GM19023 (cell line): ENCODE results near the gene CLDN6.

Experiments used
- ATAC-seq: cut with Tn5 transposase; IDR thresholded peaks from one replicate; pipeline ENCODE4 v1.9.1; 2021; ENCODE audit warnings: mild to moderate bottlenecking, moderate library complexity; ENCODE audit not compliant: unreplicated experiment

The CLDN6 gene

GRCh38 chr16:2992383-2993081 lies 25.5 kb downstream of the CLDN6 start:
- ATAC-seq, result no peak

- ATAC-seq, result no peak
Observed at GRCh38 chr16:2991566-2992261, 26.3 kb downstream of the CLDN6 start.

- no peak for ATAC-seq
Observed at GRCh38 chr16:2990891-2991290, 27.1 kb downstream of the CLDN6 start.

GRCh38 chr16:2988590-2989099 lies 29.3 kb downstream of the CLDN6 start:
- no peak for ATAC-seq

DNA sequence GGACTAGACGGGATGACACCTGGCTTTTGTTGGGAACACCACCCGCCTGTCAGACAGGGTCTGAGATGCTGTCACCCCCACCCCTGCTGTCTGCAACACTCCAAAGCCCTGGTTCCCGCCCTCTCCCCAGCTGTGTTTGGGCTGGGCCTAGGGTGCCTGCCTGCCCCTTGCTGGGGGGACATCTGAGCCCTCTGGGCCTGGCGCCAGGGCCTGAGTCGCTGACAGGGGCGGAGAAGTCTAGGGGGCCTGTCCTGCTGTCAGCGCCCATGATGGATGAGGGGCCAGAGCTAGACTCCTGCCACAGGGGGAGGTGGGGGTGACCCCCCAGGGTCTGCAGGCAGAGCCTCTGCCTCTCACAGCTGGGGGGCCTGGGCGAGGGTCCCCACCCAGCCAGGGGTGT lies 30.1 kb downstream of the CLDN6 start:
- no peak for ATAC-seq

GRCh38 chr16:2987286-2987685 lies 30.7 kb downstream of the CLDN6 start:
- no peak for ATAC-seq

DNA sequence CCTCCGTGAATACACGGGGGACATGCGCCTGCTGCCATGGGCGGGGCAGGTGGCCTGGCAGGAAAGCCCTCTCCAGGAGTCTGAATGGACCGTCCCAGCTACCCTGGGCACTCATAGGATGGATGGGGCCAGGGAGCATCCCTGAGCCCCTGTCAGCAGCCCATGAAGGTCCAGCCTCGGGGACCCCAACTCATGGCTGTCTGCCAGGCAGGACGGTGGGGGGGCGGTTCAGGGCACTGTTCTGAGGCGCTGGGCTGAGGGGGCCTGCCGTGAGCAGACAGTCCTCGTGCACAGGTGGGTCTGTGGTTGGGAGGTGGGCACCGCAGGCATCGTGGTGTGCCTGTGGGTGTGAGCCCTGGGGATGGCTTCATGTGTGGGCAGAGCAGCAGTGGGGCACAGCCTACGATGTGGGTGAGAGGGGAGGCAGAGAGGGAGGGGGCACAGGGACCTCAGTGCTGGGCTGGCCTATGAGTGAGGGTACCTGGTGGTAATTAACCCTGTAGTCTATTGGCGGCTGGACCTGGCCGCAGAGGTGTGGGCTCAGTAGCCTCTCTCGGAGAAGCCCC lies 31.3 kb downstream of the CLDN6 start:
- ATAC-seq, result no peak

- ATAC-seq, result no peak
Observed at GRCh38 chr16:2985893-2986355, 32.1 kb downstream of the CLDN6 start.

GRCh38 chr16:2985462-2985861 lies 32.5 kb downstream of the CLDN6 start:
- no peak for ATAC-seq

DNA sequence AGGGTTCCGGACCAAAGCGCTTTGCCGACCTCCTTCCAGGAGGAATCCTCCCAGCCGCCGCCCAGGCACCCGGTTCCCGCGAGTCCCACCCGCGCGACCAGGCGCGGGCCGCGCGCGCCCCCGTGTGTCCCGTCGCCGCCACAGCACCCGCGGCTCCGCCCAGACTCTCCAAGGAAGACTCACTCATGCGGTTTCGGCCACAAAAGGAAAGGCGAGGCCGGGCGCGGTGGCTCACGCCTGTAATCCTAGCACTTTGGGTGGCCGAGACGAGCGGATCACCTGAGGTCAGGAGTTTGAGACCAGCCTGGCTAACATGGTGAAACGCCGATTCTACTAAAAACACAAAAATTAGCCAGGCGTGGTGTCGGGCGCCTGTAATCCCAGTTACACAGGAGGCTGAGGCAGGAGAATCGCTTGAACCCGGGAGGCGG lies 34.3 kb downstream of the CLDN6 start:
- ATAC-seq, result no peak

GRCh38 chr16:2982402-2982801 lies 35.6 kb downstream of the CLDN6 start:
- no peak for ATAC-seq

DNA sequence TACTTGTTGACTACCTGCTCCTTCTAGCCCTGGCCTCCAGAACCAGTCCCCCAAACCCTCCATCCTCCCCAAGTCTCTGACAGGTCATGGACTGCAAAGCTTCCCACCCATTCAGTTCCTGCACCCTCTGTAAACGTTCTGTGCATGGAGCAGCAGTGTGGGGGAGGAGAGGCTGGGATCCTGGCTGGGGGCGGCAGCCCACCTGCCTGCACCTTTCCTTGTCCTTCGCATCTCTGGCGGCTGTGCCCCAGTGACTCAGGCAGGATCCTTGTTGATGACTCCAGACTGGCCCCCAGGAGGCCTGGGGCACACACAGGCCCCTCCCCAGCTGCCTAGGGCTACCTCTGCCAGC lies 36.1 kb downstream of the CLDN6 start:
- no peak for ATAC-seq

- ATAC-seq, result no peak
Observed at GRCh38 chr16:2981177-2981898, 36.6 kb downstream of the CLDN6 start.

DNA sequence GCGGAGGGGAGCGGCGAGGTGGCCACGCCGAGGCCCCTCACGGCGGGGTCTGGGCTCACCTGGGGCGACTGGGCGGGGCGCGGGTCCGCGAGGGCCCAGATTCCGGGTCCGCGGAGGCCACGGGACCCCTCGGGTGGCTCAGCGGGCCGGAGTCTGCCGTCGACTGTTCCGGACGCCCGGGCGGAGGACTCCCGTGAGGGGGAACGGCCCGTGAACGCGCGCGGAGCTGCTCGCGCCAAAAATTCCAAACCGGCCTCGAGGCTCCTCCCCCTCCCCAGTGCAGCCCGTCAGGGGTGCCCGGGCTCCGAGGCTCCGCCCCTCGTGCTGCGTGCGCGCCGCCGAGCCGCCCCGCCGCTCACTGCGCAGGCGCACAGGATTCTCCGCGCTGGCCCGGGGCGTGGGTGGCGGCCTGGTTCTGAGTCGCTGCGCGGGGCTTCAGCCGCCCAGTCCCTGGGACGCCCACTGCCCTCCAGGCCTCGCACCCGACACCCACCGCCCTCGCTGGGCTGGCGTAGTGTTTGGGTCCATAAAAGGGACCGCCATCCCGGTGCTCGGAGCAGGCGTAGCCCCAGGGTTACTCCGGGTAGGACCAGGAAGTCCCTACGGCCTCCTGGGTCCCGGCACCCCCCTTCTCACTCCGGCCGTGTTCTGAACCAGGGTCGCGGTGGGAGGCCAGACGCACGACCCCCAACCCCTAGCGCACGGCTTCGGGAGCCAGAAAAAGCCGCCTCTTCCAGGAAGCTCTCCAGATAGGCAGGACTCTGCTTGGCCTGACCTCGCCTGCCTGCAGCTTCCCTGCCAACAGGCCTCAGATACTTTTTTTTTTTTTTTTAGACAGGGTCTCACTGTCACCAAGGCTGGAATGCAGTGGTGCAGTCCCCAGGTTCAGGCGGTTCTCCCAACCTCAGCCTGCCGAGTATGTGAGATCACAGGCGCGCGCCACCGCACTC lies 37.5 kb downstream of the CLDN6 start, which contains the start of gene PKMYT1:
Gene PKMYT1 (minus strand): TSS at position 220 of the 950 bp plus-strand sequence. CDS start 789 bp downstream, outside the sequence.
- ATAC-seq, result peak; percentile 78

DNA sequence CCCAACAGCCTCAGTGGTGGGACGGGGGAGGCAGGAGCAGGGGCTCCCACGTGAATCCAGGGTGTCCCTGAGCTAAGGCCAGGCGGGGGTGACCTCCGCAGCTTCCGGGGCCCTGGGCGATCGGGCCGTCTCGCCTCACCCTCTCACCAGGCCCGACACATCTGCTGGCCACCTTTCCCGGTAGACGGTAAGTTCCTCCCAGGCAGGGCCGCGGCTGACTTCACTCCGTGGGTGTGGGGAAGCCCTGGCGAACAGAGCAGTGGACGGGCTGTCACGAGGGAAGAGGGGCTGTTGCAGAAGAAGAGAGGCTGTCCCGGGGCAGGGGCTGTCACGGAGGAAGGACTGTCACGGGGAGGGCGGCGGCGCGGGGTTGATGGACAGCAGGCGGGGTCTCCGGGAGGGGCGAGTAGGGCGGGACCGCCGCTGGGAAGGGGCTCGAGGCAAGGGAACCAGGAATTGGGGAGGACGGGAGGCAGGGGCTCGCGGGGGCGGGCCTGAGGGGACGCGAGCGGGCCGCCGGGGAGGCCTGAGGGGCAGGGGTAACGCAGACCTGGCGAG lies 38.2 kb downstream of the CLDN6 start:
- ATAC-seq, result no peak

DNA sequence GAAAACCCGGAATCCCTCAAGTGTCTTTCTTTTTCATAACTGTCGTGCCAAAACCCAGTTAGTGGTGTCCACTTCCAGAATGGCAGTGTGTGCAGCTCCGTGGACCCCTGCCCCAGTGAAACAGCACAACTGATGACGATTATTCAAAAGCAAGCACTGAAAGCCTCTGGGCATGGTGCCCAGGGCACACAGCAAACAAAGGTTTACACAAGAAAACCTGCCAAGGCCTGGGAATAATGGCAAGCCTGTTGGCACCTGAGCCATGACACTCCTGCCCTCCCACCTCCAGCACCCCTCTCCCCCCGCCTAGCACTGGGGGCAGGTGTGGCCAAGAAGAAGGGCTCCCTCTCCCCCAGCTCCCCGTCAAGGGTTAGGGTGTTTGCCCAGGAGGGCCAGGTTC lies 40.5 kb downstream of the CLDN6 start:
- ATAC-seq, result no peak

DNA sequence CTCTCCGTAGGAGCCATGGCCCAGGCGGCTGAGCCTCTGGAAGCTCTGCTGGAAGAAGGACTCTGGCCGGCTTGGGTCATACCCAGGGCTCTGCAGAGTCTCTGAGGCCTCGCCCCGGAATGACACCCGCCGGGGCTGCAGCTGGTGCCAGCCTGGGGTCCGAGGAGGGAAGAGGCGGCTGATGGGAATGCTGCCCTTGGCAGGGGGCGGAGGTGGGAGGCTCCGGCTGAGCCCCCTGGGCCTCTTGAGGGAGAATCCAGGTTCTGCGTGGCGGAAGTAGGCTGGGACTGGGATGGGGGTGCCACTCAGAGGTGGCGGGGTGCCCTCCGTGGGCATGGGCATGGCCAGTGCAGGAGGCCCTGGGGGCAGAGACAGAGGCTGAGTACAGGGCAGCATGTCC lies 41.3 kb downstream of the CLDN6 start:
- no peak for ATAC-seq

DNA sequence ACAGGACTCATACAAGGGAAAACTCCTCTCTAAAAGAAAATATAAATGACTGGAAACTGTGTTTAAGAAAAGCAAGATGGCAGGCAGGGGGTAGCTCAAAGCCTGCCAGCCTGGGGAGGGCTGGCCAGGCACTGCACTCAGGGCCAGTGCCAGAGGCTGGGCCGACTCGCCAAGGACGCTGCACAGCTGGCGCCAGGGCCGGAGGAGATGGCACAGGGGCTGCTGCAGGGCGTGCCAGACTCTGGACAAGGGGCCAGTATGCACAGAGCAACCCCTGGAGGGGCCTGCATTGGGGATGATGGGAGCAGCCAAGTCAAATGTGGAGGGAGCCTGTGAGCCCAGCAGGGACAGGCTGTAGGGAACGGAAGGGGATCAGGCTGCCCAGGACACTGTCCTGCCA lies 41.8 kb downstream of the CLDN6 start:
- no peak for ATAC-seq

GRCh38 chr16:2975161-2975795 lies 42.7 kb downstream of the CLDN6 start:
- ATAC-seq, result no peak
